Panc1 (cell line): ENCODE measurements around the gene PHACTR4. TPM values are rescaled to one million over a fixed set of nuclear protein-coding genes. Genes with fewer than 3 reads are reported as not detected.

Experiments used
- ATAC-seq: fragments of 200-7000 bp; cut with Tn5 transposase; 2 replicates; pipeline ENCODE4 v1.9.1; 2020; ENCODE audit warnings: mild to moderate bottlenecking, moderate library complexity
- BruUV-seq: library from RNA; stranded (reverse); fragments of 400-500 nt; replicated peaks from 2 replicates; lab custom pipeline; 2021; lab: Mats Ljungman, UMichigan
- CTCF ChIA-PET: fragments of 300-600 bp; sonication (Branson Sonifier 250); formaldehyde crosslinking; loops from one replicate; lab custom pipeline; 2022; ENCODE audit warnings: antibody characterized with exemption; lab: Charles Lee
- POLR2A ChIA-PET: fragments of 300-600 bp; sonication (Branson Sonifier 250); formaldehyde crosslinking; loops from one replicate; lab custom pipeline; 2022; ENCODE audit warnings: antibody characterized with exemption; lab: Charles Lee
- DNase-seq: peaks from one replicate; pipeline ENCODE4 v3.0.0-alpha.2; 2010; ENCODE audit warnings: low read depth, low spot score
- H3K27ac ChIP-seq: 2 replicates; pipeline ENCODE4 v1.5.1; 2011; ENCODE audit warnings: mild to moderate bottlenecking, low read length, inconsistent platforms
- H3K27me3 ChIP-seq: fragments of 200-500 bp; sonication (Bioruptor generic); 2 replicates; pipeline ENCODE4 v1.6.0; 2014; ENCODE audit warnings: low read length, inconsistent platforms; ENCODE audit not compliant: control insufficient read depth, insufficient read depth
- H3K36me3 ChIP-seq: fragments of 200-500 bp; sonication (Bioruptor generic); 2 replicates; pipeline ENCODE4 v1.5.1; 2014; ENCODE audit warnings: inconsistent platforms, mild to moderate bottlenecking, low read length, moderate library complexity; ENCODE audit not compliant: control insufficient read depth, insufficient read depth
- H3K4me1 ChIP-seq: 2 replicates; pipeline ENCODE4 v1.5.1; 2011; ENCODE audit warnings: inconsistent platforms, mild to moderate bottlenecking, low read length, moderate library complexity; ENCODE audit not compliant: control insufficient read depth, insufficient read depth
- H3K4me3 ChIP-seq, 2 experiments: 2 replicates each; pipeline ENCODE4 v1.5.1; 2011 to 2012; ENCODE audit warnings: low read depth in 2 of 2, low read length in 2 of 2, mild to moderate bottlenecking in 2 of 2, inconsistent platforms in 1 of 2, moderate library complexity in 1 of 2
- H3K9me3 ChIP-seq: fragments of 200-500 bp; sonication (Bioruptor generic); 2 replicates; pipeline ENCODE4 v1.5.1; 2014; ENCODE audit warnings: low read depth, mild to moderate bottlenecking, inconsistent platforms, low read length, moderate library complexity; ENCODE audit not compliant: control insufficient read depth, insufficient read depth
- CTCF ChIP-seq: fragments of 450-650 bp; IDR thresholded peaks from 2 replicates; pipeline ENCODE4 v1.5.1; 2017; ENCODE audit warnings: mild to moderate bottlenecking
- POLR2AphosphoS5 ChIP-seq: IDR thresholded peaks from 2 replicates; pipeline ENCODE4 v1.6.1; 2012; ENCODE audit warnings: mild to moderate bottlenecking, low read depth, low read length, moderate library complexity
- REST ChIP-seq, 2 experiments: IDR thresholded peaks; 2 replicates each; pipeline ENCODE4 v1.6.1; 2011 to 2012; ENCODE audit warnings: low read depth in 2 of 2, control low read depth in 1 of 2, low read length in 1 of 2, mild to moderate bottlenecking in 1 of 2, moderate library complexity in 1 of 2; ENCODE audit not compliant: insufficient read depth in 1 of 2
- SIN3A ChIP-seq: IDR thresholded peaks from 2 replicates; pipeline ENCODE4 v1.6.1; 2012; ENCODE audit warnings: low read depth, mild to moderate bottlenecking, low read length, moderate library complexity, borderline replicate concordance; ENCODE audit not compliant: insufficient read depth
- TCF7L2 ChIP-seq: IDR thresholded peaks from 2 replicates; pipeline ENCODE4 v1.6.1; 2011; ENCODE audit warnings: mild to moderate bottlenecking, low read depth, low read length, inconsistent platforms
- in situ Hi-C: cut with HindIII; loops from 2 replicates; pipeline ENCODE4 v1.10.0; 2016; ENCODE audit warnings: low sequenced_read_pairs, low pct_unique_long_range_greater_than_20kb
- intact Hi-C: fragments of 100-400 bp; cut with micrococcal nuclease; formaldehyde crosslinking; loops from one replicate; pipeline ENCODE4 v1.10.0; 2022; ENCODE audit not compliant: unreplicated experiment
- total RNA-seq: library from RNA; stranded (reverse); gene quantifications from one replicate; pipeline ENCODE4 v1.2.1, GENCODE V29; 2021; ENCODE audit not compliant: unreplicated experiment

The PHACTR4 gene
- total RNA-seq, 1 experiment from 2014 or later = 63.4 TPM

GRCh38 chr1:28507646-28508434 is 138.3 kb downstream of the PHACTR4 start (continued):
- TF ChIP-seq POLR2AphosphoS5 = no peak

- ChIA-PET CTCF (no interaction called here), POLR2A (interaction anchor here (0.5 to 1.5 kb wide), 4 partner anchors 10 to 123 kb away, joined by 3 to 7 read pairs (median 4); no protein-coding TSS in a partner anchor)
- Histone ChIP-seq H3K4me1 (peaks cover 34% of the 10 kb centered on the region), H3K27me3 (no peaks in the 10 kb centered on the region), H3K9me3 (no peaks in the 10 kb centered on the region), H3K36me3 (peaks cover 36% of the 10 kb centered on the region), H3K27ac (peak overlapping the region; percentile 100), H3K4me3 (peak overlapping the region; percentile 81 to 96)
- intact Hi-C loops = no loop called here
- no TSS peak for BruUV-seq
- DNase-seq (no peak), ATAC-seq (no peak)
- TF ChIP-seq TCF7L2 = no peak
- no peak for TF ChIP-seq CTCF
- TF ChIP-seq POLR2AphosphoS5 = peak; percentile 71
- no peak for TF ChIP-seq SIN3A
- no peak for TF ChIP-seq REST (IDR thresholded peaks at IDR 0.05; ENCODE audit: insufficient read depth in 1 of 2, low read depth in 2 of 2, low read length in 1 of 2)
- in situ Hi-C loops = no loop called here
Observed at GRCh38 chr1:28508435-28508754, 138.9 kb downstream of the PHACTR4 start.

- ATAC-seq (no peak), DNase-seq (no peak)
- POLR2A ChIA-PET = interaction anchor here (0.6 kb wide), 1 partner anchor 65 kb away, joined by 3 read pairs; no protein-coding TSS in a partner anchor
- Histone ChIP-seq H3K4me1 (peaks cover 34% of the 10 kb centered on the region), H3K4me3 (peak overlapping the region; percentile 81 to 96), H3K27me3 (no peaks in the 10 kb centered on the region), H3K9me3 (no peaks in the 10 kb centered on the region), H3K27ac (peak overlapping the region; percentile 100), H3K36me3 (peaks cover 36% of the 10 kb centered on the region)
- in situ Hi-C loops = no loop called here
- intact Hi-C loops = no loop called here
- no peak for TF ChIP-seq CTCF
- TF ChIP-seq POLR2AphosphoS5 = peak; percentile 73
- TF ChIP-seq SIN3A = 0 out of 2 replicates have a peak, but pooled peaks have one; percentile 41
- no TSS peak for BruUV-seq
- CTCF ChIA-PET = interaction anchor here (0.5 kb wide), 1 partner anchor 937 kb away, joined by 4 read pairs; no protein-coding TSS in a partner anchor
Observed at GRCh38 chr1:28509705-28510272, 140.2 kb downstream of the PHACTR4 start.
